ENCODE data around the gene GATAD2A. TPM values are rescaled to one million over a fixed set of nuclear protein-coding genes. Genes with fewer than 3 reads are reported as not detected.

GATAD2A gene
- total RNA-seq, 2 donors from 2014 or later: 88.0 to 160 TPM

- H3K4me3 Mint-ChIP-seq: peak overlapping the region; percentile 70
- H3K27me3 Mint-ChIP-seq: no peaks in the 10 kb centered on the region
- peak overlapping the region; percentile 96 for H3K27ac Mint-ChIP-seq
- H3K9me3 Mint-ChIP-seq: no peaks in the 10 kb centered on the region
- H3K4me1 Mint-ChIP-seq: peaks cover 25% of the 10 kb centered on the region
- no peak for ATAC-seq (replicated peaks)
- peaks cover 23% of the 10 kb centered on the region for H3K36me3 Mint-ChIP-seq (ENCODE audit: low read depth)
Measured at GRCh38 chr19:19487950-19488874, 82.7 kb downstream of the GATAD2A start.

- Mint-ChIP-seq H3K9me3 (no peaks in the 10 kb centered on the region), H3K36me3 (ENCODE audit: low read depth) (peaks cover 29% of the 10 kb centered on the region), H3K4me3 (peak overlapping the region; percentile 70), H3K27ac (peak overlapping the region; percentile 96), H3K4me1 (peaks cover 25% of the 10 kb centered on the region), H3K27me3 (no peaks in the 10 kb centered on the region)
- peak; percentile 91 for ATAC-seq (replicated peaks)
Measured at GRCh38 chr19:19488875-19489690, 83.6 kb downstream of the GATAD2A start.

- Mint-ChIP-seq H3K4me3 (peak overlapping the region; percentile 70), H3K9me3 (no peaks in the 10 kb centered on the region), H3K27me3 (no peaks in the 10 kb centered on the region), H3K27ac (peak overlapping the region; percentile 96), H3K36me3 (ENCODE audit: low read depth) (peaks cover 37% of the 10 kb centered on the region), H3K4me1 (peaks cover 25% of the 10 kb centered on the region)
- no peak for ATAC-seq (replicated peaks)
Measured at GRCh38 chr19:19489804-19490204, 84.3 kb downstream of the GATAD2A start.

GRCh38 chr19:19490214-19490968 is 84.9 kb downstream of the GATAD2A start:
- peak; percentile 15 for ATAC-seq (replicated peaks)
- H3K36me3 Mint-ChIP-seq (ENCODE audit: low read depth): peaks cover 43% of the 10 kb centered on the region
- H3K4me1 Mint-ChIP-seq: peaks cover 25% of the 10 kb centered on the region
- no peaks in the 10 kb centered on the region for H3K9me3 Mint-ChIP-seq
- H3K27ac Mint-ChIP-seq: peak overlapping the region; percentile 96
- peak overlapping the region; percentile 70 for H3K4me3 Mint-ChIP-seq
- no peaks in the 10 kb centered on the region for H3K27me3 Mint-ChIP-seq

- Mint-ChIP-seq H3K36me3 (ENCODE audit: low read depth) (peaks cover 53% of the 10 kb centered on the region), H3K9me3 (no peaks in the 10 kb centered on the region), H3K27me3 (no peaks in the 10 kb centered on the region), H3K4me3 (no peak overlapping the region), H3K27ac (no peak overlapping the region), H3K4me1 (peaks cover 25% of the 10 kb centered on the region)
- no peak for ATAC-seq (replicated peaks)
Measured at GRCh38 chr19:19491321-19492025, 86.0 kb downstream of the GATAD2A start.

- H3K36me3 Mint-ChIP-seq (ENCODE audit: low read depth): peaks cover 60% of the 10 kb centered on the region
- no peaks in the 10 kb centered on the region for H3K9me3 Mint-ChIP-seq
- H3K4me3 Mint-ChIP-seq: no peak overlapping the region
- H3K27ac Mint-ChIP-seq: no peak overlapping the region
- H3K4me1 Mint-ChIP-seq: peaks cover 25% of the 10 kb centered on the region
- no peak for ATAC-seq (replicated peaks)
- H3K27me3 Mint-ChIP-seq: no peaks in the 10 kb centered on the region
Measured at GRCh38 chr19:19492026-19492610, 86.6 kb downstream of the GATAD2A start.

GRCh38 chr19:19493841-19494546 is 88.5 kb downstream of the GATAD2A start:
- Mint-ChIP-seq H3K9me3 (no peaks in the 10 kb centered on the region), H3K4me1 (peaks cover 14% of the 10 kb centered on the region), H3K27ac (no peak overlapping the region), H3K36me3 (ENCODE audit: low read depth) (peaks cover 76% of the 10 kb centered on the region), H3K4me3 (no peak overlapping the region), H3K27me3 (no peaks in the 10 kb centered on the region)
- no peak for ATAC-seq (replicated peaks)

GRCh38 chr19:19495614-19496603 is 90.4 kb downstream of the GATAD2A start:
- ATAC-seq (replicated peaks): no peak
- Mint-ChIP-seq H3K9me3 (no peaks in the 10 kb centered on the region), H3K36me3 (ENCODE audit: low read depth) (peaks cover 82% of the 10 kb centered on the region), H3K27me3 (no peaks in the 10 kb centered on the region), H3K4me1 (no peaks in the 10 kb centered on the region), H3K4me3 (no peak overlapping the region), H3K27ac (no peak overlapping the region)

- H3K4me3 Mint-ChIP-seq: no peak overlapping the region
- peaks cover 4% of the 10 kb centered on the region for H3K4me1 Mint-ChIP-seq
- no peak overlapping the region for H3K27ac Mint-ChIP-seq
- no peaks in the 10 kb centered on the region for H3K27me3 Mint-ChIP-seq
- ATAC-seq (replicated peaks): no peak
- no peaks in the 10 kb centered on the region for H3K9me3 Mint-ChIP-seq
- H3K36me3 Mint-ChIP-seq (ENCODE audit: low read depth): peaks cover 91% of the 10 kb centered on the region
Measured at GRCh38 chr19:19498255-19498991, 92.9 kb downstream of the GATAD2A start.

- no peak overlapping the region for H3K4me3 Mint-ChIP-seq
- ATAC-seq (replicated peaks): no peak
- no peaks in the 10 kb centered on the region for H3K27me3 Mint-ChIP-seq
- peaks cover 4% of the 10 kb centered on the region for H3K4me1 Mint-ChIP-seq
- H3K9me3 Mint-ChIP-seq: no peaks in the 10 kb centered on the region
- peaks cover 91% of the 10 kb centered on the region for H3K36me3 Mint-ChIP-seq (ENCODE audit: low read depth)
- H3K27ac Mint-ChIP-seq: no peak overlapping the region
Measured at GRCh38 chr19:19499272-19499995, 94.0 kb downstream of the GATAD2A start.

GRCh38 chr19:19500975-19501644 is 95.6 kb downstream of the GATAD2A start:
- Mint-ChIP-seq H3K27me3 (no peaks in the 10 kb centered on the region), H3K4me3 (no peak overlapping the region), H3K36me3 (ENCODE audit: low read depth) (peaks cover 91% of the 10 kb centered on the region), H3K4me1 (peaks cover 4% of the 10 kb centered on the region), H3K9me3 (no peaks in the 10 kb centered on the region), H3K27ac (no peak overlapping the region)
- no peak for ATAC-seq (replicated peaks)
